Measurements from ENCODE around the gene CCDC24. TPM values are rescaled to one million over a fixed set of nuclear protein-coding genes. Genes with fewer than 3 reads are reported as not detected.

The CCDC24 gene
- total and polyA plus RNA-seq, 9 of the 15 experiments (the other 6 are each of a cell fraction or from before 2014, with no cell fraction given): 0.31 to 4.5 (median 1.5) TPM

- TF ChIP-seq MNT (conservative IDR thresholded peaks at IDR 0.05) (peak; percentile 98), POLR2AphosphoS5 (IDR thresholded peaks at IDR 0.05; ENCODE audit: control insufficient read depth, insufficient read depth, low read depth, low read length) (0 out of 2 replicates have a peak, but pooled peaks have one; percentile 21), BHLHE40 (IDR thresholded peaks at IDR 0.05; ENCODE audit: low read length) (peak; percentile 44; the same call in 1 of the 2 replicates), ZBTB1 (CRISPR knock-in tag; IDR thresholded peaks at IDR 0.05; ENCODE audit: borderline replicate concordance, low read depth) (peak; percentile 46; the same call in 1 of the 2 replicates), SMARCB1 (IDR thresholded peaks at IDR 0.05; ENCODE audit: insufficient read length, low read depth) (no peak), SNRNP70 (optimal IDR thresholded peaks at IDR 0.05; ENCODE audit: low read depth, low read length) (no peak), ATF6 (CRISPR knock-in tag; IDR thresholded peaks at IDR 0.05) (0 out of 2 replicates have a peak, but pooled peaks have one; percentile 62), ZC3H4 (CRISPR knock-in tag; IDR thresholded peaks at IDR 0.05; ENCODE audit: borderline replicate concordance) (no peak), ELK1 (CRISPR knock-in tag; IDR thresholded peaks at IDR 0.05) (no peak), PCBP1 (IDR thresholded peaks at IDR 0.05; ENCODE audit: low read depth, low read length, poor library complexity, severe bottlenecking) (peak; percentile 51), SIN3A (IDR thresholded peaks at IDR 0.05; ENCODE audit: borderline replicate concordance in 2 of 2, control insufficient read depth in 1 of 2, low read depth in 2 of 2, low read length in 2 of 2) (peak; percentile 90), SETDB1 (IDR thresholded peaks at IDR 0.05; ENCODE audit: low read length) (no peak), HINFP (tag; conservative IDR thresholded peaks at IDR 0.05; ENCODE audit: low read depth) (no peak), MXI1 (IDR thresholded peaks at IDR 0.05; ENCODE audit: low read depth, low read length) (peak; percentile 91), KDM1A (IDR thresholded peaks at IDR 0.05) (no peak), KLF13 (tag; IDR thresholded peaks at IDR 0.05; ENCODE audit: borderline replicate concordance, low read depth) (peak; percentile 35), SMC3 (conservative IDR thresholded peaks at IDR 0.05; ENCODE audit: insufficient read depth, low read depth, low read length) (no peak), ELF4 (CRISPR knock-in tag; IDR thresholded peaks at IDR 0.05) (no peak)
Measured at GRCh38 chr1:43979528-43980254, 11.7 kb upstream of the CCDC24 start (continued).
